ENCODE data around the gene DNMT1. TPM values are rescaled to one million over a fixed set of nuclear protein-coding genes. Genes with fewer than 3 reads are reported as not detected.

Gene DNMT1
- total RNA-seq, 2 donors from 2014 or later, result 322 to 576 TPM

Other genes starting within 250 kb of the DNMT1 start
- gene COL5A3, start 184.4 kb downstream of the DNMT1 start, total RNA-seq, result not detected
- gene RDH8, start 181.5 kb downstream of the DNMT1 start, total RNA-seq, result not detected
- gene SHFL, start 108.6 kb downstream of the DNMT1 start, total RNA-seq, result 10 to 100 TPM; 61.9 to 83.1 TPM
- 1 to 10 TPM; 5.1 to 5.2 TPM for gene ANGPTL6, start 92.3 kb downstream of the DNMT1 start, total RNA-seq
- 100 to 1,000 TPM; 114 to 178 TPM for gene PPAN, start 88.6 kb downstream of the DNMT1 start, total RNA-seq
- 10 to 100 TPM; 35.0 to 35.6 TPM for gene P2RY11, start 83.3 kb downstream of the DNMT1 start, total RNA-seq
- gene EIF3G, start 75.1 kb downstream of the DNMT1 start, total RNA-seq, result 100 to 1,000 TPM; 245 to 329 TPM
- 1 to 10 TPM; 6.2 to 6.5 TPM for gene S1PR2, start 36.4 kb upstream of the DNMT1 start, total RNA-seq
- gene MRPL4, start 57.3 kb upstream of the DNMT1 start, total RNA-seq, result 100 to 1,000 TPM in 1 of 2 donors, 10 to 100 TPM in 1; 79.1 to 140 TPM
- gene ICAM1, start 76.2 kb upstream of the DNMT1 start, total RNA-seq, result 100 to 1,000 TPM; 106 to 264 TPM
- 1 to 10 TPM; 1.4 to 2.1 TPM for gene ICAM4, start 92.0 kb upstream of the DNMT1 start, total RNA-seq
- gene ICAM5, start 95.0 kb upstream of the DNMT1 start, total RNA-seq, result under 1 TPM; 0.78 to 0.83 TPM
- gene ZGLP1, start 114.9 kb upstream of the DNMT1 start, total RNA-seq, result 1 to 10 TPM; 2.5 to 7.3 TPM
- gene FDX2, start 121.1 kb upstream of the DNMT1 start, total RNA-seq, result 10 to 100 TPM; 11.4 to 26.4 TPM
- 100 to 1,000 TPM in 1 of 2 donors, 10 to 100 TPM in 1; 81.1 to 131 TPM for gene RAVER1, start 138.6 kb upstream of the DNMT1 start, total RNA-seq
- 100 to 1,000 TPM in 1 of 2 donors, 10 to 100 TPM in 1; 91.9 to 154 TPM for gene ICAM3, start 144.7 kb upstream of the DNMT1 start, total RNA-seq
- gene TYK2, start 185.6 kb upstream of the DNMT1 start, total RNA-seq, result 100 to 1,000 TPM; 310 to 453 TPM
- gene CDC37, start 208.6 kb upstream of the DNMT1 start, total RNA-seq, result 100 to 1,000 TPM; 228 to 368 TPM
- 10 to 100 TPM; 14.5 to 46.6 TPM for gene PDE4A, start 225.6 kb upstream of the DNMT1 start, total RNA-seq